Left kidney (tissue), 2 donors: ENCODE data around the gene EXOC4. TPM values are rescaled to one million over a fixed set of nuclear protein-coding genes. Genes with fewer than 3 reads are reported as not detected.

Experiments used
- DNase-seq: peaks from one replicate; pipeline ENCODE4 v3.0.0-alpha.2; 2013
- polyA plus RNA-seq: library from polyadenylated mRNA; unstranded; fragments of 120-200 nt; gene quantifications from one replicate; pipeline ENCODE4 v1.2.1, GENCODE V29; 2013; ENCODE audit not compliant: insufficient read length

EXOC4 gene
- polyA plus RNA-seq, 1 donor: 72.1 TPM

GRCh38 chr7:133794479-133794878 is 541.6 kb downstream of the EXOC4 start:
- DNase-seq: no peak

- no peak for DNase-seq
These were observed 542.3 kb downstream of the EXOC4 start for GRCh38 chr7:133795068-133795665.

GRCh38 chr7:133796782-133797745 is 544.2 kb downstream of the EXOC4 start:
- no peak for DNase-seq

- DNase-seq: no peak
These were observed 545.1 kb downstream of the EXOC4 start for GRCh38 chr7:133797818-133798520.

GRCh38 chr7:133801341-133801740 is 548.5 kb downstream of the EXOC4 start:
- no peak for DNase-seq

- no peak for DNase-seq
These were observed 551.2 kb downstream of the EXOC4 start for GRCh38 chr7:133804127-133804526.

GRCh38 chr7:133805426-133805825 is 552.5 kb downstream of the EXOC4 start:
- no peak for DNase-seq

GRCh38 chr7:133807624-133808492 is 555.0 kb downstream of the EXOC4 start:
- DNase-seq: no peak

- no peak for DNase-seq
These were observed 555.6 kb downstream of the EXOC4 start for GRCh38 chr7:133808493-133808866.

- no peak for DNase-seq
These were observed 560.0 kb downstream of the EXOC4 start for GRCh38 chr7:133812877-133813276.

- no peak for DNase-seq
These were observed 562.8 kb downstream of the EXOC4 start for GRCh38 chr7:133815611-133816210.

- DNase-seq: no peak
These were observed 566.8 kb downstream of the EXOC4 start for GRCh38 chr7:133819695-133820094.

- DNase-seq: no peak
These were observed 567.7 kb downstream of the EXOC4 start for GRCh38 chr7:133820584-133820983.

GRCh38 chr7:133821171-133821570 is 568.3 kb downstream of the EXOC4 start:
- no peak for DNase-seq

GRCh38 chr7:133822001-133822641 is 569.2 kb downstream of the EXOC4 start:
- no peak for DNase-seq

- DNase-seq: no peak
These were observed 570.1 kb downstream of the EXOC4 start for GRCh38 chr7:133822868-133823552.

GRCh38 chr7:133824132-133824531 is 571.3 kb downstream of the EXOC4 start:
- DNase-seq: no peak

GRCh38 chr7:133827707-133828623 is 575.1 kb downstream of the EXOC4 start:
- DNase-seq: no peak

- no peak for DNase-seq
These were observed 576.0 kb downstream of the EXOC4 start for GRCh38 chr7:133828906-133829305.
